HUES64 (cell line): Measurements from ENCODE around the gene KCNC1.

ENCODE experiments used
- H3K27ac ChIP-seq: 2 replicates; pipeline ENCODE4 v1.7.0; 2013; ENCODE audit warnings: low read depth, low read length, inconsistent platforms
- H3K27me3 ChIP-seq: 2 replicates; pipeline ENCODE4 v1.6.1; 2013; ENCODE audit warnings: mild to moderate bottlenecking, low read length; ENCODE audit not compliant: insufficient read depth
- H3K36me3 ChIP-seq: 2 replicates; pipeline ENCODE4 v1.6.1; 2013; ENCODE audit warnings: mild to moderate bottlenecking, low read length; ENCODE audit not compliant: insufficient read depth
- H3K4me1 ChIP-seq: 2 replicates; pipeline ENCODE4 v1.6.1; 2013; ENCODE audit warnings: mild to moderate bottlenecking, low read length, moderate library complexity; ENCODE audit not compliant: insufficient read depth
- H3K4me3 ChIP-seq: 2 replicates; pipeline ENCODE4 v1.5.1; 2013; ENCODE audit warnings: mild to moderate bottlenecking, low read length, moderate library complexity
- H3K9ac ChIP-seq: 2 replicates; pipeline ENCODE4 v1.6.1; 2013; ENCODE audit warnings: mild to moderate bottlenecking, low read depth, low read length
- H3K9me3 ChIP-seq: 2 replicates; pipeline ENCODE4 v1.6.1; 2013; ENCODE audit warnings: low read depth, low read length; ENCODE audit not compliant: insufficient read depth
- WGBS: fragments of 150-250, 120-280 bp; methylation state at CpG from one replicate; pipeline ENCODE4 v1.1.7; 2013; ENCODE audit warnings: missing lambda C conversion rate; 5-methylcytosine and 5-hydroxymethylcytosine counted together

KCNC1 gene

DNA sequence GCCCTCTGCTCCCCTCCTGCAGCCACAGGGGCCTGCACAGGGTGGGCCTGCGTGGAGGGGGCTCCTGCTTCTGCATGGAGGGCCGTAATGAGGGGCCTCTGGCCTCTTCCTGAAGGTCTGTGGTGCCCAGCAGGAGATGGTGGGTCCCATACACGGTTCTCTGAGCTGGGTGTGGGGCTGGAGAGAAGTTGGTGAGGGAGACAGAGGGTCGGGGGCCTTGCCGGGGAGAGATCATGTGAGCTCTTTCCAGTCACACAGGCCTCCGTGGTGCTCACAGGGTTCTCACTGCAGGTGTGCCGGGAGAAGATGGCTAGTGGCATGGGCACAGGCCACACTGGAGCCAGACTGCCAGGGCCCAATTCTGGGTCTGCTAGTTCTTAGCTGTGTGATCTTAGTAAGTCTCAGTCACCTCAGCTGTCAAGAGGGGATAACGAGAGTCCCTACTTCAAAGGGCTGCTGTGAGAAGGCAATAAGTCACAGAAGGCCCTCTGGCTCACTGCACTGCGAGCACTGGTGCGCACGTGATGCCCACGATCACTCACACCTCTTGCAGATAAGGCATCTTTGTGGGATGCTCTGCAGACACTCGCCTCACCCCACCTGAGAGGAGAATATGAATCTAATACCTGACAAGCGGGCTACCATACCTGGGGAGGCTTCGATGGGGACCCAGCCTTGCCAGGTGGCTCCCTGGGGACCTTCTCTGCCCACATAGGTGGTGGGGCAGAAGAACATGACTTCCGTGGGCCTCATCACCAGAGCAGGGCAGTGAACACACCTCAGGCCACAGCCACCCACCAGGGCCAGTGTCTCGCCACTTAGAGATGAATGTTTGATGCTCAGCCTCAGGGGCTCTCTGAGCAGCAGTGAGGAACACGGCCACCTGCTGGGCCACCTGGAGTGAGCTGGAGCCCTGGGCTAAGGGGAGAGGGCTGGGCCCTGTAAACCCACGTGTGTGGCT lies 14.5 kb downstream of the KCNC1 start:
- no peak overlapping the region for H3K9ac ChIP-seq
- H3K27me3 ChIP-seq, result no peaks in the 10 kb centered on the region; the same call in 1 of the 2 replicates
- 87% methylated on average over 19 of the region's 19 CpGs for WGBS
- no peak overlapping the region for H3K4me3 ChIP-seq
- H3K27ac ChIP-seq, result no peak overlapping the region
- H3K36me3 ChIP-seq, result no peaks in the 10 kb centered on the region
- H3K9me3 ChIP-seq, result no peaks in the 10 kb centered on the region
- no peaks in the 10 kb centered on the region for H3K4me1 ChIP-seq

- no peak overlapping the region for H3K4me3 ChIP-seq
- H3K36me3 ChIP-seq, result no peaks in the 10 kb centered on the region
- 82% methylated on average over 13 of the region's 13 CpGs for WGBS
- no peak overlapping the region for H3K9ac ChIP-seq
- no peaks in the 10 kb centered on the region for H3K9me3 ChIP-seq
- no peaks in the 10 kb centered on the region; the same call in 1 of the 2 replicates for H3K27me3 ChIP-seq
- no peaks in the 10 kb centered on the region for H3K4me1 ChIP-seq
- no peak overlapping the region for H3K27ac ChIP-seq
Measured at GRCh38 chr11:17750013-17750800, 15.6 kb downstream of the KCNC1 start.

DNA sequence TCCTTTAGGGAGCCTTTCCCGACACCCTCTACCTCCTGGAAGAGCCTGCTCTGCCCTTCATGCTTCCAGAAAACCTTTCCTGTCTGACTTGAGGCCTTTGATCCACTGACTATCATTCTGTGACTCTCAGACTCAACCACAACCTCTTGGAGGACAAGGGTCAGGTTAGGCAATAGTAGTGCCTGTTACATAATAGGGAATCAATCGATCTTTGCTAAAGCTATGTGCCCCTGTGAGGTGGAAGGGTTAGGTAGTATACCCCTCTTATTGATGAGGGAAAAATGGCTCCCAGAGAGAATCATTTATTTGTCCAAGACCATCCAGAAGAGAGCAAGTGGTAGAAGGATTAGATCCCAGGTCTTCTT lies 16.2 kb downstream of the KCNC1 start:
- Histone ChIP-seq H3K27me3 (no peaks in the 10 kb centered on the region; the same call in 1 of the 2 replicates), H3K9ac (no peak overlapping the region), H3K4me3 (no peak overlapping the region), H3K4me1 (no peaks in the 10 kb centered on the region), H3K9me3 (no peaks in the 10 kb centered on the region), H3K27ac (no peak overlapping the region), H3K36me3 (no peaks in the 10 kb centered on the region)
- 87% methylated on average over 2 of the region's 2 CpGs for WGBS

GRCh38 chr11:17751558-17751957 lies 17.0 kb downstream of the KCNC1 start:
- no peaks in the 10 kb centered on the region for H3K4me1 ChIP-seq
- WGBS, result 81% methylated on average over 2 of the region's 2 CpGs
- H3K27ac ChIP-seq, result no peak overlapping the region

GRCh38 chr11:17752144-17752543 lies 17.6 kb downstream of the KCNC1 start:
- Histone ChIP-seq H3K36me3 (no peaks in the 10 kb centered on the region), H3K27ac (no peak overlapping the region), H3K9ac (no peak overlapping the region), H3K27me3 (no peaks in the 10 kb centered on the region; the same call in 1 of the 2 replicates), H3K9me3 (no peaks in the 10 kb centered on the region), H3K4me1 (no peaks in the 10 kb centered on the region), H3K4me3 (no peak overlapping the region)
- 89% methylated on average over 7 of the region's 7 CpGs for WGBS

More at GRCh38 chr11:17751558-17751957, 17.0 kb downstream of the KCNC1 start:
- H3K36me3 ChIP-seq, result no peaks in the 10 kb centered on the region
- H3K9ac ChIP-seq, result no peak overlapping the region
- H3K4me3 ChIP-seq, result no peak overlapping the region
- no peaks in the 10 kb centered on the region; the same call in 1 of the 2 replicates for H3K27me3 ChIP-seq
- no peaks in the 10 kb centered on the region for H3K9me3 ChIP-seq

DNA sequence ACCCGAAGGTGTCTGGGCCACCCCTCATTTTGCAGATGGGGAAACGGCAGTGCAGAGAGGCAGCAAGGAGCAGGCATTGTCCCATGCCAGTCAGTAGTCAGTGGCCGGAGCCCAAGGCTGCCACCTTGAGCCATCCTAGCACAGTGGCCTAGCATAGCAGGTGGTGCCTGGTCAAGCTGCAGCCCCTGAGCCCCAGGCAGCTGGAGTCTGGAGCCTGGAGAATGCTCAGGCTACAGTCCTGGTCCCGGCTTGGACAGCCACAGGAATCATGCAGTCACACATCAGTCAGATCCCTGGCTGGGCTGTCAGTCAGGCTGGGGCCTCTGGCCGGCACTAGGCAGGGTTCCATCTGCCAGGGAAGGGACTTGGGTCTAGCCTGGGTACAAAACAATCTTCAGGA lies 18.6 kb downstream of the KCNC1 start:
- no peak overlapping the region for H3K27ac ChIP-seq
- H3K4me1 ChIP-seq, result no peaks in the 10 kb centered on the region
- H3K36me3 ChIP-seq, result no peaks in the 10 kb centered on the region
- WGBS, result 82% methylated on average over 5 of the region's 5 CpGs
- no peaks in the 10 kb centered on the region for H3K27me3 ChIP-seq
- H3K9me3 ChIP-seq, result no peaks in the 10 kb centered on the region
- no peak overlapping the region for H3K9ac ChIP-seq
- no peak overlapping the region for H3K4me3 ChIP-seq

- H3K36me3 ChIP-seq, result no peaks in the 10 kb centered on the region
- H3K4me1 ChIP-seq, result no peaks in the 10 kb centered on the region
- H3K9me3 ChIP-seq, result no peaks in the 10 kb centered on the region
- H3K27me3 ChIP-seq, result no peaks in the 10 kb centered on the region
- H3K27ac ChIP-seq, result no peak overlapping the region
- 92% methylated on average over 10 of the region's 10 CpGs for WGBS
- no peak overlapping the region for H3K9ac ChIP-seq
- no peak overlapping the region for H3K4me3 ChIP-seq
Measured at GRCh38 chr11:17753641-17754040, 19.1 kb downstream of the KCNC1 start.

DNA sequence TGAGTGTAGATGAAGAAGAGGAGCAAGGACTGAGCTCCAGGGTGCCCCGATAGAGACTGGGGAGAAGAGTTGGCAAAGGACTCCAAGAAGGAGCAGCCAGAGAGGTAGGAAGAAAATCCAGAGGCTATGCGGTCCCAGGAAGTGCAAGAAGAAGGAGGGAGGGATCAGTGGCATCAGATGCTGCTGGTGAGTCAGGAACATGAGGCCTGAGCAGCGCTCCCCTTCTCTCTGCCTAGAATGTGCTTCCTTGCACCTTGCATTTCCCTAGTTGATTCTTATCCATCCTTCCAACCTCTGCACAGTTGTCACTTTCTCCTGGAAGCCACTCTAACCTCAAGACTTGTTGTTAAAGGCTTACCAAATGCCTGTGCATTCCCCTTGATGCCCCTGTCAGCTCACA lies 21.3 kb downstream of the KCNC1 start:
- no peaks in the 10 kb centered on the region for H3K4me1 ChIP-seq
- WGBS, result 81% methylated on average over 3 of the region's 3 CpGs
- H3K36me3 ChIP-seq, result no peaks in the 10 kb centered on the region
- H3K27ac ChIP-seq, result no peak overlapping the region
- no peaks in the 10 kb centered on the region for H3K9me3 ChIP-seq
- H3K9ac ChIP-seq, result no peak overlapping the region
- H3K4me3 ChIP-seq, result no peak overlapping the region
- H3K27me3 ChIP-seq, result no peaks in the 10 kb centered on the region

- H3K9ac ChIP-seq, result no peak overlapping the region
- WGBS, result 57% methylated on average over 23 of the region's 23 CpGs
- no peaks in the 10 kb centered on the region for H3K4me1 ChIP-seq
- no peaks in the 10 kb centered on the region for H3K27me3 ChIP-seq
- no peaks in the 10 kb centered on the region for H3K36me3 ChIP-seq
- no peak overlapping the region for H3K27ac ChIP-seq
- no peaks in the 10 kb centered on the region for H3K9me3 ChIP-seq
- no peak overlapping the region for H3K4me3 ChIP-seq
Measured at GRCh38 chr11:17760102-17761029, 25.8 kb downstream of the KCNC1 start.

DNA sequence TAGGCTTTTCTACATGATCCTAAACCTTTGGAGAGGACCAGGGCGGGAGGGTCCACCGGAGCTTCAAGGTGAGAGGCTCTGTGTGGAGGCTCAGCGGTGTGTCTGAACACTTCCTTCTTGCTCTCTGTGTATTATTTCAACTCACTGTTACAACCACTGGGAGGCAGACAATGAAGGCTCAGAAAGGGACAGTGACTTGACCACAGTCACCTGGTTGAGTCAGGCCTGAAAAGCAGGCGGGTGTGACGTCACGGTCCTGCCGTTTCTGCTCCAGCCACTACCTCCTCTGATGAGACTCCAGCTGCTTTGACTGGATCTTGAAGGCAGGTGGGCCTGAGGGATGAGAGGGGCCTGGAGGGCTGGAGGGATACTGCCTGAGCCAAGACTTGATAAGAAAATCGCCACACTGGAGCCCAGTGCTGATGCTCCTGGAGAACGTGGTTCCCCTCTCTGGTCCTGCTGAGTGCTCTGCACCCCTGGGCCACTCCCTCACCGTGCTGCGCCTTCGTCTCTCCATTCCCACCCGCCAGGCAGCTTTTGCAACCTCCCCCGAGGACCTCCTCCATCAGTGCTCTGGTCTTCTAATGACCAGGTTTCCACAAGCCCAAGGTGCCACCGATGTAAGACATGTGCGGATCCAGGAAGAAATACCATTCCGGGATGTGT lies 27.9 kb downstream of the KCNC1 start:
- no peak overlapping the region for H3K9ac ChIP-seq
- no peaks in the 10 kb centered on the region for H3K4me1 ChIP-seq
- WGBS, result 88% methylated on average over 17 of the region's 17 CpGs
- H3K4me3 ChIP-seq, result no peak overlapping the region
- no peak overlapping the region for H3K27ac ChIP-seq
- H3K36me3 ChIP-seq, result no peaks in the 10 kb centered on the region
- no peaks in the 10 kb centered on the region for H3K27me3 ChIP-seq
- no peaks in the 10 kb centered on the region for H3K9me3 ChIP-seq
